Astrocyte (in vitro differentiated cells and primary cell): ENCODE data around the gene LMNA.

Source experiments
- EZH2 ChIP-seq: IDR thresholded peaks from 2 replicates; pipeline ENCODE4 v1.6.1; 2012; ENCODE audit warnings: mild to moderate bottlenecking, low read length, inconsistent platforms; ENCODE audit not compliant: insufficient read depth
- TF ChIP-seq, protein P1 (sequence below): IDR thresholded peaks from 2 replicates; pipeline ENCODE4 v1.5.1; 2011; ENCODE audit warnings: low read depth, mild to moderate bottlenecking, inconsistent platforms, low read length, moderate library complexity; ENCODE audit not compliant: insufficient read depth

- TF ChIP-seq, protein P1, sequence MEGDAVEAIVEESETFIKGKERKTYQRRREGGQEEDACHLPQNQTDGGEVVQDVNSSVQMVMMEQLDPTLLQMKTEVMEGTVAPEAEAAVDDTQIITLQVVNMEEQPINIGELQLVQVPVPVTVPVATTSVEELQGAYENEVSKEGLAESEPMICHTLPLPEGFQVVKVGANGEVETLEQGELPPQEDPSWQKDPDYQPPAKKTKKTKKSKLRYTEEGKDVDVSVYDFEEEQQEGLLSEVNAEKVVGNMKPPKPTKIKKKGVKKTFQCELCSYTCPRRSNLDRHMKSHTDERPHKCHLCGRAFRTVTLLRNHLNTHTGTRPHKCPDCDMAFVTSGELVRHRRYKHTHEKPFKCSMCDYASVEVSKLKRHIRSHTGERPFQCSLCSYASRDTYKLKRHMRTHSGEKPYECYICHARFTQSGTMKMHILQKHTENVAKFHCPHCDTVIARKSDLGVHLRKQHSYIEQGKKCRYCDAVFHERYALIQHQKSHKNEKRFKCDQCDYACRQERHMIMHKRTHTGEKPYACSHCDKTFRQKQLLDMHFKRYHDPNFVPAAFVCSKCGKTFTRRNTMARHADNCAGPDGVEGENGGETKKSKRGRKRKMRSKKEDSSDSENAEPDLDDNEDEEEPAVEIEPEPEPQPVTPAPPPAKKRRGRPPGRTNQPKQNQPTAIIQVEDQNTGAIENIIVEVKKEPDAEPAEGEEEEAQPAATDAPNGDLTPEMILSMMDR, result no peak
- no peak for TF ChIP-seq EZH2
Observed at GRCh38 chr1:156165083-156165482, 50.6 kb downstream of the LMNA start.
